Thyroid gland (tissue), 4 donors: ENCODE data around the gene NSG1. TPM values are rescaled to one million over a fixed set of nuclear protein-coding genes. Genes with fewer than 3 reads are reported as not detected.

Experiments used
- DNase-seq, 2 donors: peaks; one replicate each; pipeline ENCODE4 v3.0.0-alpha.2; 2019
- H3K27ac ChIP-seq, 3 donors: fragments of 200-600 bp; sonication (generic); 1 replicate in 2 of 3; 2 replicates in 1 of 3; pipeline ENCODE4 v1.5.1; 2016 to 2019; ENCODE audit warnings: mild to moderate bottlenecking in 1 of 3, moderate library complexity in 1 of 3
- H3K27me3 ChIP-seq: fragments of 200-600 bp; sonication (generic); one replicate; pipeline ENCODE4 v1.5.1; 2019
- H3K36me3 ChIP-seq, 2 donors: fragments of 200-600 bp; sonication (generic); one replicate each; pipeline ENCODE4 v1.5.1; 2016 to 2019
- H3K4me1 ChIP-seq, 2 donors: fragments of 200-600 bp; sonication (generic); one replicate each; pipeline ENCODE4 v1.5.1; 2017 to 2019
- H3K4me3 ChIP-seq, 3 donors: fragments of 200-600 bp; sonication (generic); replicated peaks in 1 of 3; 1 replicate in 2 of 3; 2 replicates in 1 of 3; pipeline ENCODE4 v1.5.1; 2016; ENCODE audit warnings: mild to moderate bottlenecking in 1 of 3
- H3K9me3 ChIP-seq: fragments of 200-600 bp; sonication (generic); one replicate; pipeline ENCODE4 v1.5.1; 2017
- POLR2A ChIP-seq, 2 donors: fragments of 450-650 bp; IDR thresholded peaks; one replicate each; pipeline ENCODE4 v1.6.1; 2017; ENCODE audit warnings: antibody characterized with exemption in 2 of 2, mild to moderate bottlenecking in 2 of 2, moderate library complexity in 1 of 2
- WGBS, 2 donors: methylation state at CpG; one replicate each; pipeline ENCODE4 v1.1.5; 2017; 5-methylcytosine and 5-hydroxymethylcytosine counted together
- intact Hi-C: fragments of 100-400 bp; cut with DNase I; formaldehyde crosslinking; loops from one replicate; pipeline ENCODE4 v1.15.1; 2023
- total RNA-seq, 4 donors: library from RNA; depleted of rRNA; stranded (reverse); fragments of >200 nt; gene quantifications; one replicate each; pipeline ENCODE4 v1.2.3, GENCODE V29; 2016
- TF ChIP-seq, protein P1 (sequence below), 6 experiments: fragments of 200-600 bp in 3 of 6; fragments of 450-650 bp in 3 of 6; sonication (generic) in 3 of 6; IDR thresholded peaks; one replicate each; pipeline ENCODE4 v1.5.1; 2016 to 2019; ENCODE audit warnings: antibody characterized with exemption in 6 of 6, mild to moderate bottlenecking in 2 of 6, inconsistent platforms in 1 of 6, moderate library complexity in 1 of 6

The NSG1 gene
- total RNA-seq, 4 donors from 2014 or later: 0.40 to 0.44 TPM; not detected in 2

DNA sequence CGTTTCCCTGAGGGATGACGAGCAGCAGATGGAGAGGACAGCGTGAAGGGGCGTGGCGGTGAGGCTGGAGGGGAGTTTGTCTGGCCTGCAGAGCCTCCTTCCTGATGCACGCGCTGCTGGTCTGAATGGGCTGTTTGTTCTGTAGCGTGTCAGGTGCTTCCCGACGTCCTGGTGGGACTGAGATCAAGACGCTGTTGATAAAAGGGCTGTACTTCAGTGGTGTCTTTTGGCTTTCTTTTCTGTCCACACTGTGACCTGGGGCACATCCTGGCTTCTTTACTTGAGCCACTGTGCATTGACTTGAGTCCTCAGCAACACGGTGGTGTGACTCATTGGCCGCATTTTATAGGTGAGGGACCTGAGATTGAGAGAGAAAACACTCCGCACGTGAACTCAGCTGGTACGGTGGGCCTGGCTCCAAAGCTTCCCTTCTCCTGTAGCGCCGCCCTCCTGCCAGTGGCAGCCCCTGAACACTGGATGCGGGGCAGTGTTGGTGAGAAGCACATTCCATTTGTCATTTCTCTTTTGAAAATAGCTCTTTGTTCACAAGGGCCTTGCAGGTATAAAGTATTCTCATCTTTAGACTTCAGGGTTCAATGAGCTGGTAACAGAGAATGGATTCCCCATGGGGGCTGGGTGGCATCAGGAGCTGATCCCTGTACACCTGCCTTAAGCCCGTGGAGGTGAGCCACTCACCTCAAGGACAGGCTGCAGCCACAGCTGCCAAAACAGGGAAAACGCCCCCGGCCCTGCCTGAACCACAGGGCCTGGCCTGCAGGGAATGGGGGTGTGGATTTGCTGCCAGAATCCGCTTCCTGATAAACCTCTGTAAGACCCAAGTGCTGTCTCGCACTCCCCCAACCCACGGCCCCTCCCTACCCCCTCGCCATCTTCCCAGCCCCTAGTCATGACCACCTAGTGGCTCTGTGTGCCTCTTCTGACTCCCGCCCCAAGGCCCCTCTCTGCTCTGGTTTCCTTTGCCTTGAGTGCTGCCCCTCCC, 29.2 kb downstream of the NSG1 start:
- no peaks in the 10 kb centered on the region for H3K27me3 ChIP-seq
- no peaks in the 10 kb centered on the region for H3K9me3 ChIP-seq
- WGBS, 2 donors: 71 to 79% methylated on average over 25 to 27 of the region's 27 CpGs
- H3K4me3 ChIP-seq: no peak overlapping the region
- H3K36me3 ChIP-seq: peaks cover 23 to 29% of the 10 kb centered on the region in 2 donors
- DNase-seq: peak in 1 of 2 donors; percentile 30
- H3K4me1 ChIP-seq: no peaks in the 10 kb centered on the region
- intact Hi-C loops: no loop called here
- TF ChIP-seq, protein P1, sequence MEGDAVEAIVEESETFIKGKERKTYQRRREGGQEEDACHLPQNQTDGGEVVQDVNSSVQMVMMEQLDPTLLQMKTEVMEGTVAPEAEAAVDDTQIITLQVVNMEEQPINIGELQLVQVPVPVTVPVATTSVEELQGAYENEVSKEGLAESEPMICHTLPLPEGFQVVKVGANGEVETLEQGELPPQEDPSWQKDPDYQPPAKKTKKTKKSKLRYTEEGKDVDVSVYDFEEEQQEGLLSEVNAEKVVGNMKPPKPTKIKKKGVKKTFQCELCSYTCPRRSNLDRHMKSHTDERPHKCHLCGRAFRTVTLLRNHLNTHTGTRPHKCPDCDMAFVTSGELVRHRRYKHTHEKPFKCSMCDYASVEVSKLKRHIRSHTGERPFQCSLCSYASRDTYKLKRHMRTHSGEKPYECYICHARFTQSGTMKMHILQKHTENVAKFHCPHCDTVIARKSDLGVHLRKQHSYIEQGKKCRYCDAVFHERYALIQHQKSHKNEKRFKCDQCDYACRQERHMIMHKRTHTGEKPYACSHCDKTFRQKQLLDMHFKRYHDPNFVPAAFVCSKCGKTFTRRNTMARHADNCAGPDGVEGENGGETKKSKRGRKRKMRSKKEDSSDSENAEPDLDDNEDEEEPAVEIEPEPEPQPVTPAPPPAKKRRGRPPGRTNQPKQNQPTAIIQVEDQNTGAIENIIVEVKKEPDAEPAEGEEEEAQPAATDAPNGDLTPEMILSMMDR (IDR thresholded peaks at IDR 0.05): no peak
- TF ChIP-seq POLR2A (IDR thresholded peaks at IDR 0.05): no peak
- H3K27ac ChIP-seq: no peak overlapping the region

DNA sequence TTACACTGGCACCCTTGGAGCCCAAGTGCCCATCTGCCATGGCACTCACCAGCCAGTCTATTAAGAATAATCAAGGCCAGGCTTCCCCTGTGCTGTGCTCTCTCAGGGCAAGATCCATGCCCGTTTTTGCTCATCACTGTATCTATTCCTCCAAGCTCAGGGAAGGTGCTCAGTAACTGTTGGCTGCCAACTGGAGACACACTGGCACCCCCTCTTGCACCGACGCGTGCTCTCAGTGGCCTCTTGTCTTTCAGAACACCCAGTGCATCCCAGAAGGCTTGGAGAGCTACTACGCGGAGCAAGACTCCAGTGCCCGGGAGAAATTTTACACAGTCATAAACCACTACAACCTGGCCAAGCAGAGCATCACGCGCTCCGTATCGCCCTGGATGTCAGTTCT, 30.1 kb downstream of the NSG1 start:
- TF ChIP-seq POLR2A (IDR thresholded peaks at IDR 0.05): no peak
- TF ChIP-seq, protein P1 (IDR thresholded peaks at IDR 0.05): no peak
- no peak for DNase-seq
- peaks cover 27 to 38% of the 10 kb centered on the region in 2 donors for H3K36me3 ChIP-seq
- intact Hi-C loops: no loop called here
- H3K27me3 ChIP-seq: no peaks in the 10 kb centered on the region
- H3K9me3 ChIP-seq: no peaks in the 10 kb centered on the region
- no peak overlapping the region for H3K4me3 ChIP-seq
- H3K4me1 ChIP-seq: no peaks in the 10 kb centered on the region
- H3K27ac ChIP-seq: no peak overlapping the region
- WGBS, 2 donors: 90 to 94% methylated on average over 11 of the region's 11 CpGs

DNA sequence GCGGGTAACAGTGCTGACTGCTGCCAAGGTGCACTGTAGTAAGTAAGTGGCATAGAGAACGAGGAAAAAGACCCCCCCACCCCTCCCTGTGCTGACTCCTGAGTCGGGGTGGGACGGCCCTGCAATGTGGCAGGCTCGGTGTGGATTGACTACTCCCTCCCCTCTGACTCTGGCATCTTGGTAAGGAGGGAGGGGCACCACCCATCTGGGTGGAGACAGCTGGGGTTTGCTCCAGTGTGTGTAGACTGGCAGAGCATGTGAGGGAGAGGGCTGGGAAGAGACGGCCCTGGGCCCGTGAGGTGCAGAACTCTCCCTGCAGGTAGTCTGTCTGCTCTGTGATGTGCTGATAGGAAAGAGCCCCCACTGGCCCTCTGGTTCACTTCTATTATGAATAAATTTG, 31.0 kb downstream of the NSG1 start:
- intact Hi-C loops: no loop called here
- Histone ChIP-seq H3K36me3 (peaks cover 32 to 40% of the 10 kb centered on the region in 2 donors), H3K27me3 (no peaks in the 10 kb centered on the region), H3K4me1 (no peaks in the 10 kb centered on the region), H3K9me3 (no peaks in the 10 kb centered on the region), H3K27ac (no peak overlapping the region), H3K4me3 (no peak overlapping the region)
- no peak for DNase-seq
- TF ChIP-seq POLR2A (IDR thresholded peaks at IDR 0.05): no peak
- TF ChIP-seq, protein P1 (IDR thresholded peaks at IDR 0.05): no peak
- WGBS, 2 donors: 72% methylated on average over 4 to 7 of the region's 7 CpGs

DNA sequence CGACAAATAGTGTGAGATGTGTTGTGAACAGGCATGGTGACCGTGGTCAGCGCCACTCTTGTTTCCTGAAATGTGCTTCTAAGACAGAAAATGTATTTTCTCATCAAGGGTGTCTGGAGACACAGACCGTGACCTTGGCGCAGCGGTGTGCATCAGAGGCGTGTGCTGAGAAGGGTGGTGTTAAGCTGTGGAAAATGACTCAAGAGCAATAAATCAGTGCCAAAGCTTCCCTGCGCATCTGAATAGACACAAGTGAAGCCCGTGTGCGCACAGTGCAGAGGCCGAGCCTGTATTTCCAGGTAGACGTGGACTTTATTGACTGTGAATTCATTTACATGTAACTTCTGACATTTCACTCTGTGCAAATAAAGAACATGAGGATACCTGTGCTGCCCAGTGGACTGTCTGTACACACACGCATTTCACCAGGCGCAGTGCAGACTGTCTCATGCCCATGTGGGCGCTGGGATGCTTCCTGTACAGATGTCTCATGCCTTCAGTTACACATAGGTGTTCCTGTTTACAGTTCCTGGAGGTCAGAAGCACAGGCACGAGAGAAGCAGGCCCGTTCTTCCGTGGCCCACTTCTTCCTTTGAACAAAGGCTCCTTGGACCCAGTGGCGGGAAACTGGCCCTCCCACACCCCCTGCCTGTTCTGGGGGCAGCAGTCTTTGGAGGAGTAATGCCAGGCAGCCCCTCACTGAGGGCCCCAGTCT, 31.9 kb downstream of the NSG1 start:
- Histone ChIP-seq H3K36me3 (peaks cover 33 to 40% of the 10 kb centered on the region in 2 donors), H3K4me1 (no peaks in the 10 kb centered on the region), H3K27me3 (no peaks in the 10 kb centered on the region), H3K9me3 (no peaks in the 10 kb centered on the region), H3K4me3 (no peak overlapping the region), H3K27ac (no peak overlapping the region)
- DNase-seq: no peak
- intact Hi-C loops: no loop called here
- no peak for TF ChIP-seq POLR2A (IDR thresholded peaks at IDR 0.05)
- TF ChIP-seq, protein P1 (IDR thresholded peaks at IDR 0.05): no peak
- WGBS, 2 donors: 83 to 87% methylated on average over 19 of the region's 19 CpGs
